SK-N-SH (cell line): ENCODE data around the gene TAX1BP1. TPM values are rescaled to one million over a fixed set of nuclear protein-coding genes. Genes with fewer than 3 reads are reported as not detected.

ENCODE experiments used
- CTCF ChIA-PET: fragments of 300-600, 350-600 bp; formaldehyde crosslinking; extraction: SDS; loops from one replicate; lab custom pipeline; 2021; lab: Yijun Ruan, JAX
- POLR2A ChIA-PET: fragments of 350-600 bp; sonication (Branson Sonifier 250); formaldehyde crosslinking; extraction: SDS; loops from one replicate; lab custom pipeline; 2020; ENCODE audit warnings: antibody characterized with exemption, inconsistent platforms; lab: Yijun Ruan, JAX
- DNase-seq: peaks from one replicate; pipeline ENCODE4 v3.0.0; 2012
- H2AFZ ChIP-seq: fragments of 200-600 bp; sonication (generic); 2 replicates; pipeline ENCODE4 v1.8.1; 2016; ENCODE audit warnings: antibody characterized with exemption, mild to moderate bottlenecking, low read depth
- H3F3A ChIP-seq: fragments of 200-600 bp; sonication (generic); replicated peaks from 2 replicates; pipeline ENCODE3; 2016; ENCODE audit warnings: antibody characterized with exemption, mild to moderate bottlenecking; ENCODE audit not compliant: insufficient read depth
- H3K27ac ChIP-seq, 2 experiments: fragments of 200-500 bp in 1 of 2; fragments of 200-600 bp in 1 of 2; sonication (Bioruptor generic) in 1 of 2; sonication (generic), shearing (Covaris generic) in 1 of 2; 2 replicates each; pipeline versions ENCODE4 v1.5.1 to v1.6.1; 2014 to 2016; ENCODE audit warnings: low read depth in 2 of 2, inconsistent platforms in 1 of 2, low read length in 1 of 2, mild to moderate bottlenecking in 1 of 2, mixed read lengths in 1 of 2
- H3K27me3 ChIP-seq: fragments of 200-600 bp; sonication (generic), shearing (Covaris generic); 2 replicates; pipeline ENCODE4 v1.6.1; 2016; ENCODE audit warnings: mixed run types; ENCODE audit not compliant: insufficient read depth
- H3K36me3 ChIP-seq, 2 experiments: fragments of 200-500 bp in 1 of 2; fragments of 200-600 bp in 1 of 2; sonication (Bioruptor generic) in 1 of 2; sonication (generic) in 1 of 2; replicated peaks in 1 of 2; 2 replicates each; pipeline versions ENCODE3 to v1.5.1; 2014 to 2016; ENCODE audit warnings: low read length in 1 of 2, mild to moderate bottlenecking in 1 of 2; ENCODE audit not compliant: insufficient read depth in 2 of 2, control insufficient read depth in 1 of 2
- H3K4me1 ChIP-seq, 2 experiments: fragments of 200-500 bp in 1 of 2; fragments of 200-600 bp in 1 of 2; sonication (Bioruptor generic) in 1 of 2; sonication (generic), shearing (Covaris generic) in 1 of 2; 2 replicates each; pipeline versions ENCODE4 v1.5.1 to v1.6.1; 2014 to 2016; ENCODE audit warnings: low read depth in 1 of 2, low read length in 1 of 2, mixed run types in 1 of 2; ENCODE audit not compliant: insufficient read depth in 2 of 2, control insufficient read depth in 1 of 2
- H3K4me2 ChIP-seq: fragments of 200-600 bp; sonication (generic), shearing (Covaris generic); 2 replicates; pipeline ENCODE4 v1.6.1; 2017; ENCODE audit warnings: mixed run types
- H3K4me3 ChIP-seq, 2 experiments: fragments of 200-500 bp in 1 of 2; fragments of 200-600 bp in 1 of 2; sonication (Bioruptor generic) in 1 of 2; sonication (generic), shearing (Covaris generic) in 1 of 2; 2 replicates each; pipeline versions ENCODE4 v1.5.1 to v1.8.1; 2014 to 2016; ENCODE audit warnings: low read depth in 2 of 2, inconsistent platforms in 1 of 2, low read length in 1 of 2, mild to moderate bottlenecking in 1 of 2, mixed read lengths in 1 of 2, moderate library complexity in 1 of 2
- H3K79me2 ChIP-seq: fragments of 200-600 bp; sonication (generic); 2 replicates; pipeline ENCODE4 v1.8.1; 2017; ENCODE audit warnings: mild to moderate bottlenecking; ENCODE audit not compliant: insufficient read depth
- H3K9ac ChIP-seq: fragments of 200-600 bp; sonication (generic); 2 replicates; pipeline ENCODE4 v1.6.1; 2017; ENCODE audit warnings: mixed run types
- H3K9me2 ChIP-seq: fragments of 200-600 bp; sonication (generic); 2 replicates; pipeline ENCODE4 v1.6.1; 2017; ENCODE audit warnings: mixed run types
- H3K9me3 ChIP-seq: fragments of 200-600 bp; sonication (generic); 2 replicates; pipeline ENCODE4 v1.6.1; 2017; ENCODE audit warnings: mixed run types, mild to moderate bottlenecking, moderate library complexity
- H4K20me1 ChIP-seq: fragments of 200-600 bp; sonication (generic); 2 replicates; pipeline ENCODE4 v1.6.1; 2017; ENCODE audit warnings: mild to moderate bottlenecking, mixed run types; ENCODE audit not compliant: insufficient read depth
- CTCF ChIP-seq: fragments of 200-600 bp; sonication (generic); IDR thresholded peaks from 2 replicates; pipeline ENCODE4 v1.6.1; 2017; ENCODE audit warnings: antibody characterized with exemption, mild to moderate bottlenecking, moderate library complexity
- FOXM1 ChIP-seq: IDR thresholded peaks from 2 replicates; pipeline ENCODE4 v1.4.0; 2012; ENCODE audit warnings: low read depth, mild to moderate bottlenecking
- IRF3 ChIP-seq: fragments of 150-350 bp; IDR thresholded peaks from 2 replicates; pipeline ENCODE4 v1.6.1; 2016; ENCODE audit warnings: mild to moderate bottlenecking, low read depth, low read length
- MXI1 ChIP-seq: IDR thresholded peaks from 2 replicates; pipeline ENCODE4 v1.6.1; 2012; ENCODE audit warnings: mild to moderate bottlenecking, low read depth, low read length, improper control_type of control experiment
- NFIC ChIP-seq: IDR thresholded peaks from 2 replicates; pipeline ENCODE4 v1.4.0; 2012; ENCODE audit warnings: borderline replicate concordance
- RCOR1 ChIP-seq: fragments of 150-350 bp; IDR thresholded peaks from 2 replicates; pipeline ENCODE4 v1.6.1; 2017; ENCODE audit warnings: antibody characterized with exemption, low read length
- REST ChIP-seq: IDR thresholded peaks from 2 replicates; pipeline ENCODE4 v1.6.1; 2012; ENCODE audit warnings: mild to moderate bottlenecking, low read depth, low read length, moderate library complexity
- RXRA ChIP-seq: IDR thresholded peaks from 2 replicates; pipeline ENCODE4 v1.4.0; 2012; ENCODE audit warnings: low read depth, mild to moderate bottlenecking, borderline replicate concordance
- SMC3 ChIP-seq: IDR thresholded peaks from 2 replicates; pipeline ENCODE4 v1.6.1; 2012; ENCODE audit warnings: low read depth, low read length, improper control_type of control experiment
- TAF1 ChIP-seq: IDR thresholded peaks from 2 replicates; pipeline ENCODE4 v1.6.1; 2012; ENCODE audit warnings: low read depth, mild to moderate bottlenecking, low read length, moderate library complexity, borderline replicate concordance
- WGBS: methylation state at CpG from one replicate; pipeline ENCODE4 v1.1.6; 2017; ENCODE audit warnings: low lambda C conversion rate; 5-methylcytosine and 5-hydroxymethylcytosine counted together
- polyA plus RNA-seq, 3 experiments: library from polyadenylated mRNA; depleted of rRNA; stranded (reverse); fragments of >200 nt; gene quantifications; 2 replicates each; pipeline ENCODE4 v1.2.3, GENCODE V29; 2012

Gene TAX1BP1
- polyA plus RNA-seq, 1 of the 3 experiments (the other 2 are of a cell fraction): 70.3 TPM

DNA sequence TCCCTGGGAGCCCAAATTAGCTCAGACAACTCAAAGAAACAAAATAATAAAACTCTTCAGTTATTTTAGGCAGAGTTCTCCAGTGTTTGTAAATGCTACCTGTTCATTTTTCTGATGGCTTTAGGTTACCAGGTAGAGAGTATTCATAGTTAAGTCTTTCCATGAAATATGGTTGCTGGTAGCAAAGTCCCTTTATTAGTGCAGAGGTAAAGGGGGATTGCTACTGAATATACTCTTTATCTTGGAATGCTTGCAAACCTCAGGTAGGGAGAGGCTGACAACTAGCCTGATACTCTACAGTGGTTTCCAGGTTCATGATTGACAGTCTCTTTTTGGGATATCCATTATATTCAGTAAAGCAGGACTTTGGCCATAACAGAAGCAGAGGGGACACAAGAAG is 6.5 kb downstream of the TAX1BP1 start (continued):
- TF ChIP-seq CTCF: no peak

GRCh38 chr7:27746978-27747377 is 7.0 kb downstream of the TAX1BP1 start:
- no peak overlapping the region for H2AFZ ChIP-seq
- H3K9me3 ChIP-seq: no peaks in the 10 kb centered on the region
- whole genome bisulfite sequencing: 83% methylated on average over 1 of the region's 1 CpG
- peaks cover 63% of the 10 kb centered on the region for H4K20me1 ChIP-seq
- H3K79me2 ChIP-seq: peaks cover 86% of the 10 kb centered on the region
- ChIA-PET CTCF (interaction anchor here (2.9 kb wide), 1 partner anchor 274 kb away, joined by 30 read pairs; no protein-coding TSS in a partner anchor), POLR2A (no interaction called here)
- H3K4me3 ChIP-seq: no peak overlapping the region
- DNase-seq: no peak
- no peaks in the 10 kb centered on the region for H3K9me2 ChIP-seq
- no peak for TF ChIP-seq RXRA
- TF ChIP-seq SMC3: no peak
- no peak for TF ChIP-seq MXI1
- H3K27ac ChIP-seq: no peak overlapping the region
- no peak overlapping the region for H3K9ac ChIP-seq
- H3K36me3 ChIP-seq: peaks cover 33 to 40% of the 10 kb centered on the region in 2 experiments
- H3K27me3 ChIP-seq: no peaks in the 10 kb centered on the region
- H3F3A ChIP-seq: peaks cover 22% of the 10 kb centered on the region
- H3K4me1 ChIP-seq: peaks cover 13 to 29% of the 10 kb centered on the region in 2 experiments; a peak in 3 of 4 replicates
- 0 out of 2 replicates have a peak overlapping the region, but pooled peaks have one; percentile 3 for H3K4me2 ChIP-seq

- peaks cover 55% of the 10 kb centered on the region for H4K20me1 ChIP-seq
- TF ChIP-seq REST (no peak), FOXM1 (no peak), TAF1 (no peak), IRF3 (no peak), NFIC (no peak), RCOR1 (no peak)
- WGBS: 98% methylated on average over 4 of the region's 4 CpGs
These were observed 7.8 kb downstream of the TAX1BP1 start for GRCh38 chr7:27747589-27748368.

More at GRCh38 chr7:27747589-27748368, 7.8 kb downstream of the TAX1BP1 start:
- no peaks in the 10 kb centered on the region for H3K9me3 ChIP-seq
- H3K79me2 ChIP-seq: peaks cover 78% of the 10 kb centered on the region
- POLR2A ChIA-PET: no interaction called here
- no peak for DNase-seq
- no peaks in the 10 kb centered on the region for H3K9me2 ChIP-seq
- H2AFZ ChIP-seq: no peak overlapping the region
- peaks cover 41 to 45% of the 10 kb centered on the region in 2 experiments for H3K36me3 ChIP-seq
- H3F3A ChIP-seq: peaks cover 20% of the 10 kb centered on the region
- CTCF ChIA-PET: no interaction called here
- H3K4me3 ChIP-seq: no peak overlapping the region
- no peak overlapping the region for H3K27ac ChIP-seq
- H3K27me3 ChIP-seq: no peaks in the 10 kb centered on the region
- H3K9ac ChIP-seq: no peak overlapping the region
- peaks cover 10 to 26% of the 10 kb centered on the region in 2 experiments; a peak in 3 of 4 replicates for H3K4me1 ChIP-seq
- H3K4me2 ChIP-seq: no peak overlapping the region
